ACHN (cell line): Measurements from ENCODE around the gene MCM9.

Source experiments
- DNase-seq: peaks from one replicate; pipeline ENCODE4 v3.0.0-alpha.2; 2015
- in situ Hi-C: cut with HindIII; loops from 2 replicates; pipeline ENCODE4 v1.10.0; 2017; ENCODE audit warnings: low sequenced_read_pairs, low pct_ligation_motif_present, low pct_unique_long_range_greater_than_20kb

The MCM9 gene

DNA sequence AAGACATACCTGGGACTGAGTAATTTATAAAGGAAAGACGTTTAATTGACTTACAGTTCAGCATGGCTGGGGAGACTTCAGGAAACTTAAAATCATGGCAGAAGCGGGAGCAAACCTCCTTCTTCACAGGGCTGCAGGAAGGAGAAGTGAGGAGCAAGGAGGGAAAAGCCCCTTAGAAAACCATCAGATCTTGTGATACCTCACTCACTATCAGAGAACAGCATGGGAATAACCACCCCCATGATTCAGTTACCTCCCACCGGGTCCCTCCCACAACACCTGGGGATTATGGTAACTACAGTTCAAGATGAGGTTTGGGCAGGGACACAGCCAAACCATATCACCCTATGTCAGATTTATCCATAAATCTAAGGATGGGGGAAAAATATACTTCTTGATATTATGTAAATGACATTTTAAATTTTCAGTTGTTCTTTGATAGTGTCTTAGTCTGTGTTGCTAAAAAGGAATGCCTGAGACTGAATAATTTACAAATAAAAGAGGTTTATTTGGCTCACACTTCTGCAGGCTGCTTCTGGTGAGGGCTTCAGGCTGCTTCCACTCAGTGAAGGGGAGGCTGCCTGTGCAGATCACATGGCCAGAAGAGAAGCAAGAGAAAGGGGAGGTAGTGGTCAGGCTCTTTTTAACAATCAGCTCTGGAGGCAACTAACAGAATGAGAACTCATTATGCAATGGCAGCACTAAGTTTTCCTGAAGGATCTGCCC lies 1.2 kb upstream of the MCM9 start:
- in situ Hi-C loops, result no loop called here

GRCh38 chr6:118935331-118935668 lies 341 bp upstream of the MCM9 start:
- no peak for DNase-seq
- in situ Hi-C loops, result no loop called here

More for the DNA sequence above, 1.2 kb upstream of the MCM9 start:
- no peak for DNase-seq

DNA sequence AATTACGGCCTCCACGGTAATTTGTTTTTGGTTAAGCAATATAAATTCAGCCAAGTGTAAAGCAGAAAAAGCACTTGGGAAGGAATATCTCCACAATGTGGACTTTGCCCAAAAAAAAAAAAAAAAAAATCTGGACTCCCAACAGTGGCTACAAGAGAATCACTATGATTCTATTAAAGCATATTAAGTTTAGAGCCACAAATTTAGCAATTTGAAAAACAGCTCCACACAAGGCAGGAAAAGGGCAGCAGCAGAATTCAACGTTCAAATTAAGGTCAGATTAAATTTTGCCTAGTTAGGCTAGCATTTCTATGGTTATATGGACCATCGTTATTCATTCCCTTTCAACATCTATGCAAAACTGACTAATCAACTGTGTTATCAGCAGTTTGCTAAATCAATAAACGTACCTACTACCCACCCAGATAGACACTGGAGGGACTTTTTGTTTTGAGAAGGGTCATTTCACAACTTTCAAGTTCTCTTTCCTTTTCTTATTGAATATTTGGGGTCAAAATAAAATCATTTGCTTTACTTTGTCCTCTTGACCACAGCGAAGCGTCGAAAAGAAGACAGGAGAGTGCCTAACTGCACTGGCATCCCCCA lies 1.0 kb downstream of the MCM9 start:
- in situ Hi-C loops, result no loop called here
- DNase-seq, result no peak

- in situ Hi-C loops, result no loop called here
These were observed 2.5 kb downstream of the MCM9 start for GRCh38 chr6:118932421-118932820.

DNA sequence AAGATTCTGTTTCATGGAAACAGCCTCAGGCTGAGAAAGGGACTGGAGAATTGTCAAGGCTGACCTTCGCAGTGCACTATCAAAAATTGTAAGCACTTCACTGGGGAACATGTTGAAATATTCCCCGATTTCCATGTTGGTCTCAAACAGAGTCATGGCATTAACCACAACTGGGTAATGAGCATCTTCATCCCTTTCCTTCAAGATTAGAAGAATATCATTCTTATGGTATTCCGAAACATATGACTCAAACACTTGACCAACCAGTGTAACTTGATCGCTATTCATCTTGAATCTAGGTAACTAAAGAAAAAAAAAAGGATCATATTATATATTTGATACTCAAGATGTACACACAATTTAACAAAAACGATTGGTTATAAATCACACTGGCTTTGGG lies 3.5 kb downstream of the MCM9 start:
- in situ Hi-C loops, result no loop called here
- no peak for DNase-seq

More at GRCh38 chr6:118932421-118932820, 2.5 kb downstream of the MCM9 start:
- DNase-seq, result no peak

- in situ Hi-C loops, result no loop called here
- no peak for DNase-seq
These were observed 4.3 kb downstream of the MCM9 start for GRCh38 chr6:118930680-118931079.

DNA sequence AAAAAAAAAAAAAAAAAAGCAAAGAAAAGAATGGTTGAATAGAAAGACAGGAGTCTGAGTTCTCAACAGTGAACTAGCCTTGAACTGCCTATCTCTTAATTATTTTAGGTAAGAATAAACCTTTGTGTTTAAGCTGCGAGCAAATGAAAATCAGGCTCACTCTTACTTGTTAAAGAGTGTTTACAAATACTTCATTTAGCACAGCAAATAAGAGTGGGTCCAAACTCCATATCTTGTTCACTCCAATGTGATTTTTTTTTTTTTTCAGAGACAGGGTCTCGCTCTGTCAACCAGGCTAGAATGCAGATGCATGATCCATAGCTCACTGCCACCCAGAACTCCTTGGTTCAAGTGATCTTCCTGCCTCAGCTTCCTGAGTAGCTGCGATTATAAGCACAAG lies 11.9 kb downstream of the MCM9 start:
- in situ Hi-C loops, result no loop called here
- DNase-seq, result no peak

DNA sequence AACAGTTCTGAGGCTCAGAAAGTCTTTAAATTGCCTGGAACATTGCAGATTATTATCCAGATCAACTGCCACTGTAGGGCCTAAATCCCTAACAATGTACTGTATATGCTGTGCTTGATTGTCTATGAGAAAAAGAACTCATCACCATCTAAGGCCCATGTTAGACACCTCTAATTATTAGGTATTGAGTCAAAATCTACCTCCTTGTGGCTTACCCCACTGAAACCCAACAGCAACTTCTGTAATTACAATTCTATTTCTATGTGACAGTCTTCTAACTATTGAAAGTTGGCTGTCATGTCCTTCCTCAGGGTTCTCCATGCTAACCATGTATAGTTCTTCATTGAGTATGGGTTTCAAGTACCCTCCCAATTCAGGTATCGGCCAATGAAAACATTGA lies 13.9 kb downstream of the MCM9 start:
- DNase-seq, result no peak
- in situ Hi-C loops, result no loop called here

DNA sequence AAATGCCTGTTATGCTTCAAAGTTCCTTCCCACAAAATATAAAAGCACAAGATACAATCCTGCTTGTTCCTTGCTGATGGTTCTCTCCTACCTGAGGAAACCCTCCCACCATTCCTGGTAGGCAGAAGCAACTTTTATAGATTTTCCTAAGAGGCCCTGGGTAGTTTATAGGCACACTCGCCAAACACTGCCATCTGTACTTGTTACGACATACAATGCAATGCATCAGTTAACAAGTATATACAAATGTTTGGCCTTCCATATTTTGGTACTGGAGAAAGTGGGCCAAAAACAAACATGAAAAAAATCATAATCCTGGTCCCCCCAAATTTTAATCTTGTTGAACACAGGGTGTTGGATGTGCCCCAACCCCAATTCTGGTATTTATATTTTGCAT lies 16.6 kb downstream of the MCM9 start:
- DNase-seq, result peak; percentile 51
- in situ Hi-C loops, result no loop called here

DNA sequence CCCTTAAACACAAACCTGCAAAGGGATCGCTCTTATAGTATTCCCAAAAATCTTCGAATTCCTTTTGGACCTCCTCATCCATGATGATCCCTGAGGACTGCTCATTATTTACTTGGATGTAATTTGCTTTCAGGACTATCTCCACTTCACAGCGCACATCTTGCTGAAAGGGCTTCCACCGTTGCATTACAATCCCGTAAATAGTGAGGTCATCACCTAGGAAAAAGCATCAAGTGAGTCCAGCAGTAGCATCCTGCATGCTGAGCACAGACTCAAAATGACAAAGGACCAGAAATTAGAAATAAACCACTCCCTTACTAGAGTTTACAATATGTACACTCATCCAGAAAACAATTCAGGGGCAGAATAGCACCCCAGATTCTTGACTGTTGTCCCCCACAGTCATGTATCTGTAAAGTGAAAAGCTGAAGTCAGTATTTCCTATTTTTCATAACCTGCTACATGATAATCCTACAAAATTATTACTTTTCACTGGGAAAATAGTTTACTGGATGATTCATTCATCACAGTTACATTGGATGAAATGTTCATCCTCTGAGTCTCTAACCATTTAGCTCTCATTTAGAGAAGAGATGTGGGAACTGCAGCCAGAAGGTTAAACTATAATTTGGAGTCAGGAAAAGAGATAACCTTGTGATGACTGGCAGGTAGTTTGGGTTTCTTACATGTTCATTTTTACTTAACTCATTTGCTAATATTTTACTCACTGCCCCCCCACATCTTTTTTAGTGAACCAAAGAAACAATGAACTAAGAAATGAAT lies 17.2 kb downstream of the MCM9 start:
- peak; percentile 59 for DNase-seq
- in situ Hi-C loops, result no loop called here

DNA sequence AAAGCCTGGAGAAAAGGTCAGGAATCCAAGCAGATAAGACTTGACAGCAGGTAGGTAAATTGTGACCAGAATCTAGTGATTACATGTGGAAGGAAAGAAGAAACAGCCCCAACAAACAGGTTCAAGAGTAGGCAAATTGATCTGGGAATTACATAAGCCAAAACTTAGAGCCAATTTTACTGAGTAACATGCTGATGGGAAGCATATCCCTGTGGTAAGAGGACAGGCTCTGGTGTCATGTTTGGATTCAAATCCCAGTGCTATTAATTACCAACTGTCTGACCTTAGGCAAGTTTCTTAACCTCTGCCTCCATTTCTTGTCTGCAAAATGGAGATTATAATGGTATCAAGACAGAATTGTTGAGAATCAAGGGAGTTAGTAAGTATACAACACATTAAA lies 20.4 kb downstream of the MCM9 start:
- in situ Hi-C loops, result no loop called here
- no peak for DNase-seq

GRCh38 chr6:118913161-118913560 lies 21.8 kb downstream of the MCM9 start:
- in situ Hi-C loops, result no loop called here
- DNase-seq, result no peak

- no peak for DNase-seq
- in situ Hi-C loops, result no loop called here
These were observed 22.3 kb downstream of the MCM9 start for GRCh38 chr6:118912646-118913045.

GRCh38 chr6:118908441-118908840 lies 26.5 kb downstream of the MCM9 start:
- in situ Hi-C loops, result no loop called here
- DNase-seq, result peak; percentile 88

GRCh38 chr6:118905851-118906250 lies 29.1 kb downstream of the MCM9 start:
- DNase-seq, result no peak
- in situ Hi-C loops, result no loop called here

DNA sequence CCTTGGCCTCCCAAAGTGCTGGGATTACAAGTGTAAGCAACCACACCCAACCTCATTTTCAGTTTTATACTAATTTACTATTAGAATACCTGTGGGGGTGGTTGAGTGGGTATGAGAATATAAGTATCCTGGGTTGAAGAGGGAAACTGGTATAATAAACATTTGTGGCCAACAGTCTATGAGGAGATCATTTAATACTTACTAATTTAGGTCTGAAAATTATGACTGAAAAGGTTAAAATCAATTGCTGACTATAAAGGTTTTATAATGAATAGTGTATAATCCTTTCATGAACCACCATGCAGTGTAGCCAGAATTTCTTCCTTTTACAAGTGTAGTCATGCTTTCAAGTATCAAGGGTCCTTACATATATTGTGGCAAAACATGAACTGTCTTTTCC lies 29.9 kb downstream of the MCM9 start:
- in situ Hi-C loops, result no loop called here
- DNase-seq, result no peak

DNA sequence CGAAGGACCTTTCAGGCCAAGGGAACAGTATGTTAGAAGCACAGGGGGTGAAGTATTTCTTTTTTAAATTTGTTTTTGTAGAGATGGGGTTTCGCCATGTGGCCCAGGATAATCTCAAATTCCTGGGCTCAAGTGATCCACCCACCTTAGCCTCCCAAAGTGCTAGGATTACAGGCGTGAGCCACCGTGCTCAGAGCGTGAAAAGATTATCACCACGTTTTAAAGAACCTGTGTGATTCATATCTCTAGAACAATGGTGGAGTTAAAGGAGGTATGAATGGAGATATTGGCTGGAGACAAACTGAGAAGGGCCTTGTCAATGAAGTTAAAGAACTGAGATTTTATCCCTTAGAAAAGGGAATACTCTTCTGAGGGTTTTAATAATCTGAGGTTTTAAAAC lies 31.3 kb downstream of the MCM9 start:
- DNase-seq, result no peak
- in situ Hi-C loops, result no loop called here

DNA sequence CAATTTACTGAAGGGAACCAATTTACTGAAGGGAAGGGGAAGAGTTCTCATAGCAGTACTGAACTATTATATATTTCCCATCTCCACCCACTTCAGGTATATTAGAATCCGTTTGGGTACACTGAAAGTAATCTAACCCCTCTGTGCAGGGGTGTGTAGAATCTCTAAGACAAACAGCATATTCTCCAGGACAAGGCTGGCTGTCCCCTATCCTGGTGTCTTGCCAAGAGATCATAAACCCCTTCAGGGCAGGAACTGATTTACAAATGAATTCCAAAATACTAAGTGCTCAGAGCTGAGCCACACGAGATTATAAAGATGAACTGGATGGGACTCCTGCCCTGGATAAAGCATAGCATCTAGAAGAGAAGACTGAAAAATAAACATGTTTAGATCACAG lies 31.8 kb downstream of the MCM9 start:
- in situ Hi-C loops, result no loop called here
- no peak for DNase-seq

- DNase-seq, result no peak
- in situ Hi-C loops, result no loop called here
These were observed 32.2 kb downstream of the MCM9 start for GRCh38 chr6:118902726-118903125.

DNA sequence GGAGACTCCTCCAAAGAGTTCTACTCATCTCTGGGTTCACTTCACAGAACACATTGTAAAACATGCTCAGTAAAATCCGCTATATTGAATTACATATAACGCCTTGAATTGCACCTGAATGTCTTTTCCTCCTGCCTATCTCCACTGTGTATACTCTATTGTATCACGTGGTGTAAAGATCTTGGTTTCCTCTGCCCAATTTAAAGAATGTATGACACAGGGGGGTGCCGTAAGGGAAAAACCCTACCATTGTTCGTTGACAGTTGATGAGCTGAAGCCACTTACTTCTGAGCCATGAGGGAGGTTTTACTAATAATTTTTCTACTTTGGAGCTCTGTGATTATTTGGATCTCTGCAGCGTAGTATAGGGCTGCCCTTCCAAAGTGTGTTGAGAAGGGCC lies 35.0 kb downstream of the MCM9 start:
- in situ Hi-C loops, result no loop called here
- DNase-seq, result no peak
